CD4-positive, alpha-beta T cell treated with Interleukin-12 subunit alpha and Interleukin-12 subunit beta, for 1 hour (primary cell): Measurements from ENCODE around the gene CACUL1.
"Not testable (repeated sequence)": the region's sequence is repeated elsewhere in the genome, so short reads cannot be mapped to it uniquely, and the experiment has no call there.

Experiments
- DNase-seq: peaks from one replicate; pipeline ENCODE4 v3.0.0-alpha.2; 2020

CACUL1 gene

GRCh38 chr10:118768041-118768919 lies 13.5 kb upstream of the CACUL1 start:
- DNase-seq: no peak

DNA sequence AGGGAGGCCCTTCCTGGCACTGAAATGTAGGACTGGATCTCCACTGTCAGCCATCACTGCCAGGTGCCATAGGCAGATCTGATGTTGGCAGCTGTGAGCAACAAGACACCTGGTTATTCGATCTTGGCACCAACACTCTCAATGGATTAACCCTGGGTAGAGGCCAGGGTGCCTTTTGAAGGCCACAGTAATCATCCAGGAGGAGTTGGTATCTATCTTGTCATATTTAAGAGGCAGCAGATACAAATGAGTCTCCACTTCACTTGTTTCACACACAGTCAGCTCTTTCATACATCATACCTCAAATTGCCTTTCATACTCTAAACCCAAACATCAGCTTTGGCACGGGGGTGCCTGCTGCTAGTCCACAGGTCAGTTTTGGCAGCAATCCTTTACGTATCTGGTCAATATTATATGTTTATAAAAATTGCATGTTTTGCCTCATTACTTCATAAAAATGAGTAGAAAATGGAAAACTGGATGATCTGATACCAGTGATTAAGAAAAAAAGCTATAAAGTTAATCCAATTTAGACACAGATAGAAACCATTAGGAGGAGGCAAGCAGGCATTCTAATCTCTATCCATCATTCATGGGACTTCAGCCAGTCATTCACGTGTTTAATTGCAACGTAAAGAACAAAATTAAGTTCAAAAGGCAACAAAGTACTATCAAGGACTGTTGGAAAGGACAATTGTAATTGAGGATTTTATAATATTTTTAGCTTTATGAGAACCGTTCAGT lies 12.7 kb upstream of the CACUL1 start:
- DNase-seq: no peak

GRCh38 chr10:118764195-118764594 lies 9.4 kb upstream of the CACUL1 start:
- no peak for DNase-seq

- no peak for DNase-seq
Observed at GRCh38 chr10:118763202-118763988, 8.6 kb upstream of the CACUL1 start.

- no peak for DNase-seq
Observed at GRCh38 chr10:118760265-118760664, 5.5 kb upstream of the CACUL1 start.

DNA sequence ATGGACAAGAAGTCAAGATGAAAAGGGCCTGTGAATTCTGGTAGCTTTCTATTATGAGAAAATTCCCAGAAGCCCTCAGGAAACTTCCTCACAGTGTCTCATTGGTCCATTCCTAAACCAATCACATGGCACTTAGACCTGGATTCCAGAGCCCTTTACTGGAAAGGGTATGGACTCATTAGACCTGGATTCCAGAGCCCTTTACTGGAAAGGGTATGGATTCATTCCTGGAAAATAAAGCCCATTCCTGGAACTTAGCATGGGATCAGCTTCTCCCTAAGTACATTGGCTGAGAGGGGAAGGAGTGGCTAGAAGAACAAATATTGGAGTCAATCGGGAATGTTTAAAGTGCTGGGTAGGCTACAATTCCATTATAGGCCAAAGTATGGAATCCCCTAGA lies 3.7 kb upstream of the CACUL1 start:
- DNase-seq: no peak

DNA sequence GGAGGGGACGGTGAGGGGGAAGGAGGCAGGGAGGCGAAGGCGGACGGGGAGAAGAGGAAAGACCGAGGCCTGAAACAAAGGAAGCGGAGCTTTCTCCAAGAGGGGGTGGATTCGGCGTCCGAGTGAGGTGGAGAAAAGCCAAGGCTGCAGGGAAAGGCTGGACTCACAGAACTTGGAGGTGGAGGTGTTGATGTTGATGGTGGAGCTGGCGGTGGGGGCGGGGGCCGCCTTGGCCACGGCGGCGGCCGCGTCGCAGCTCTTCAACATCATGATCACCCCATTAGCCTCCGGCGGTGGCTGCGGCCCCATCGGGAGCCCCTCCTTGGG lies 578 bp downstream of the CACUL1 start:
- DNase-seq: peak; percentile 35

- no peak for DNase-seq
Observed at GRCh38 chr10:118753331-118754228, 1.2 kb downstream of the CACUL1 start.

GRCh38 chr10:118752409-118752808 lies 2.4 kb downstream of the CACUL1 start:
- DNase-seq: no peak

- no peak for DNase-seq
Observed at GRCh38 chr10:118751265-118751664, 3.5 kb downstream of the CACUL1 start.

DNA sequence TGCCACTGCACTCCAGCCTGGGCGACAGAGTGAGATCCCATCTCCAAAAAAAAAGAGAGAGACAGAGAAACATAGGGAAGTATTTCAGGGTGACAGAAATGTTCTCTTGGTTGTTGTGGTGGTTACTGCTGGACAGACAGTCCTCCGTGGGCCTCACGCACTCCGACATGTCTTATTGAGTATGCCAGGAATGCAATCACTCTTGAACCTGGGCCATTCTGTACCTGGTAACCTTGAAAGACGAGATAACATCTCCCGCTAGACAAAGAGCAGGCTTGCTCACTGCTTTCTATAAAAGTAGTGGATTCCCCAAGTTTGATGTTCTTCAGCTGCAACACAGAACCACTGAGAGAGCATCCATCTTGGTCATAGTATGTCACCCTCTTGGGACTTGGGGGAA lies 6.7 kb downstream of the CACUL1 start:
- no peak for DNase-seq

GRCh38 chr10:118746246-118746645 lies 8.5 kb downstream of the CACUL1 start:
- DNase-seq: no peak

- no peak for DNase-seq
Observed at GRCh38 chr10:118745056-118745455, 9.7 kb downstream of the CACUL1 start.

DNA sequence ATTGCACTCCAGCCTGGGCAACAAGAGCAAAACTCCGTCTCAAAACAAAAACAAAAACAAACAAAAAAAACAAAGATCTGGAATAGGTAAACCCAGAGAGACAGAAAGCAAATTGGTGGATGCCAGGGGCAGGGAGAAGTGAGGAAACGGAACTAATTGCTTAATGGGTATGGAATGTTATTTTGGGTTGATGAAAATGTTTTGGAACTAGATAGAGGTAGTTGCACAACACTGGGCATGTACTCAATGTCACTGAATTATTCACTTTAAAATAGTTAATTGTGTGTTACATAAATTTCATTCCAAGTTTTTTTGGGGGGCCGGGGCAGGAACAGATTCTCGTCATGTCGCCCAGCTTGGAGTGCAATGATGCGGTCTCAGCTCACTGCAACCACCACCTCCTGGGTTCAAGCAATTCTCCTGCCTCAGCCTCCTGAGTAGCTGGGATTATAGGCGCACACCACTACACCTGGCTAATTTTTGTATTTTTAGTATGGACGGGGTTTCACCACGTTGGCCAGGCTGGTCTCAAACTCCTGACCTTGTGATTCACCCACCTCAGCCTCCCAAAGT lies 10.3 kb downstream of the CACUL1 start:
- not testable (repeated sequence) for DNase-seq

DNA sequence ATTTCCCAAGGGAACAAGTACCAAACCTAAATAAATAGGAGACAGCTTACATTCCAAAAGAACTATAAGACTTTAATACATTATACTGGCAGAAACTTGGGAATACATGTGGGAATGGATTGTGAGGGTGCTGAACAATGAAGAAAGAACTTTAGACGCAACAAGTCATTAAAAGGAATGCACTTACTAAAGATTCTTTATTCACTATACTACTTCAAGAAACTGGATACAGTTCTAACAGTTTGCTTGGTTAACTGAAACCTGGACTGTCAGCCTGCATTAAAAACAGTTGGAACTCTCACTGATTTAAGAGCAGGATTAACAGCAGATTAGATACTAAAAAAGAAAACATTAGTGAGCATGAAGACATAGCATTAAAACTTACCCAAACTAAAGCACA lies 12.0 kb downstream of the CACUL1 start:
- DNase-seq: no peak

- no peak for DNase-seq
Observed at GRCh38 chr10:118742032-118742431, 12.7 kb downstream of the CACUL1 start.

GRCh38 chr10:118738406-118738805 lies 16.4 kb downstream of the CACUL1 start:
- no peak for DNase-seq

GRCh38 chr10:118737603-118738302 lies 17.0 kb downstream of the CACUL1 start:
- no peak for DNase-seq

DNA sequence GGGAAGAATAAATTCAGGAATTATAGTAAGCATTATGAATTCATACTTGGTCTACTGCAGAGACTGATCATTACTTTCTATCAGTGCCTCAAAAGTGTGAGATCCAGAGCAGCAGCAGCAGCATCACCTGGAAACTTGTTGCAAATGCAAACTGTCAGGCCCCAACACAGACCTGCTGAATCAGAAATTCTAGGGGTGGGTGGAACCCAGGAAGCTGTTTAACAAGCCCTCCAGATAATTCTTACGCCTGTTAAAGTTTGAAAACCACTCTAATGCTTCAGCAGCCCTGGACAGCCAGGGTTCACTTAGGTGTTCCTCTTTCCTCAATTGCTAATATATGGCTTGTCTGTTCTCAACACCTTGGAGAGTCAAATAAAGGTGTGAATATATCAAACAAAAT lies 19.5 kb downstream of the CACUL1 start:
- DNase-seq: no peak

DNA sequence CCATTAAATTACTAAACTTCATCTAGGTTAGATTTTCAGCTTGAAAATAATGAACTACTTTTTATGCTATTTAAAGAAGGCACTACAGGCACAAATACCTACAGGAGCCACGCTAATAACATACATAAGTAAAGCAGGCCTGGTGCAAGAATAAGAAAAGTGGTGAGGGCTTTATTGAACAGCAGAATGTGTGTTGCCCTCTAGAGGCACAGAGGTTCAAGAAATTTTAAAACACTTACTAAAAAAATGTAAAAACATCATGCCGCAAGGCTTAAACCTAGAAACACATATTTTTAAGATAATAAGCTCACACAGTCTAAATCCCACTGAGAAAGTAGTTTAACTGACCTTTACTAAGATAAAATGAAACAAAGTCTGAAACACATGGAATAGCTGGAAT lies 20.3 kb downstream of the CACUL1 start:
- no peak for DNase-seq
